OCI-LY1 (cell line): ENCODE measurements around the gene INO80B.

Experiments
- CTCF ChIP-seq: fragments of 200-600 bp; sonication (generic), shearing (Covaris generic); IDR thresholded peaks from 2 replicates; pipeline ENCODE4 v1.5.1; 2017; ENCODE audit warnings: mild to moderate bottlenecking, antibody characterized with exemption, low read length, moderate library complexity, mixed read lengths
- EZH2 ChIP-seq: fragments of 200-600 bp; sonication (generic), shearing (Covaris generic); IDR thresholded peaks from 2 replicates; pipeline ENCODE4 v1.8.0; 2017; ENCODE audit warnings: borderline replicate concordance, mixed run types, mild to moderate bottlenecking, antibody characterized with exemption, low read length, moderate library complexity, mixed read lengths

- peak; percentile 95 for TF ChIP-seq CTCF
- TF ChIP-seq EZH2 = no peak
Observed at GRCh38 chr2:74482801-74483674, 28.2 kb downstream of the INO80B start, which contains the start of the genes CCDC142 and TTC31.
